HFF-Myc (cell line): Measurements from ENCODE around the gene GXYLT2.

ENCODE experiments used
- DNase-seq: peaks from one replicate; pipeline ENCODE4 v3.0.0-alpha.2; 2011; ENCODE audit warnings: low read depth; ENCODE audit errors: extremely low read depth
- H3K4me3 ChIP-seq: replicated peaks from 2 replicates; pipeline ENCODE4 v1.5.1; 2011; ENCODE audit warnings: low read depth, mild to moderate bottlenecking, control low read depth, low read length
- CTCF ChIP-seq: IDR thresholded peaks from 2 replicates; pipeline ENCODE4 v1.5.1; 2012; ENCODE audit warnings: mild to moderate bottlenecking, low read depth, low read length, control low read depth; ENCODE audit errors: missing control alignments

Gene GXYLT2

GRCh38 chr3:72985576-72985975, 97.7 kb downstream of the GXYLT2 start:
- no peak overlapping the region for H3K4me3 ChIP-seq
- no peak for TF ChIP-seq CTCF
- DNase-seq = no peak

- no peak for TF ChIP-seq CTCF
Observed at GRCh38 chr3:72990701-72991395, 103.0 kb downstream of the GXYLT2 start.

GRCh38 chr3:72991522-72991921, 103.7 kb downstream of the GXYLT2 start:
- H3K4me3 ChIP-seq = no peak overlapping the region
- TF ChIP-seq CTCF = no peak
- DNase-seq = no peak

More at GRCh38 chr3:72990701-72991395, 103.0 kb downstream of the GXYLT2 start:
- DNase-seq = no peak
- no peak overlapping the region for H3K4me3 ChIP-seq

- H3K4me3 ChIP-seq = no peak overlapping the region
- TF ChIP-seq CTCF = peak; percentile 10
- no peak for DNase-seq
Observed at GRCh38 chr3:72993391-72993790, 105.5 kb downstream of the GXYLT2 start.

- no peak for DNase-seq
- no peak overlapping the region for H3K4me3 ChIP-seq
- no peak for TF ChIP-seq CTCF
Observed at GRCh38 chr3:72995337-72995736, 107.5 kb downstream of the GXYLT2 start.

GRCh38 chr3:72996121-72996472, 108.3 kb downstream of the GXYLT2 start:
- no peak for TF ChIP-seq CTCF
- DNase-seq = no peak
- H3K4me3 ChIP-seq = peak overlapping the region; percentile 85
